ENCODE data around the gene HDAC8.
"Not testable (repeated sequence)": the region's sequence is repeated elsewhere in the genome, so short reads cannot be mapped to it uniquely, and the experiment has no call there.

Gene HDAC8

DNA sequence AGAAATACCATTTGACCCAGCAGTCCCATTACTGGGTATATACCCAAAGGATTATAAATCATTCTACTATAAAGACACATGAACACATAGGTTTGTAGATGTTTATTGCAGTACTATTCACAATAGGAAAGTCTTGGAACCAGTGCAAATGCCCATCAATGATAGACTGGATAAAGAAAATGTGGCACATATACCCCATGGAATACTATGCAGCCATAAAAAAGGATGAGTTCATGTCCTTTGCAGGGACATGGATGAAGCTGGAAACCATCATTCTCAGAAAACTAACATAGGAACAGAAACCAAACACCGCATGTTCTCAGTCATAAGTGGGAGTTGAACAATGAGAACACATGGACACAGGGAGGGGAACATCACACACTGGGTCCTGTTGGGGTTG is 123.6 kb downstream of the HDAC8 start:
- DNase-seq, result not testable (repeated sequence)

DNA sequence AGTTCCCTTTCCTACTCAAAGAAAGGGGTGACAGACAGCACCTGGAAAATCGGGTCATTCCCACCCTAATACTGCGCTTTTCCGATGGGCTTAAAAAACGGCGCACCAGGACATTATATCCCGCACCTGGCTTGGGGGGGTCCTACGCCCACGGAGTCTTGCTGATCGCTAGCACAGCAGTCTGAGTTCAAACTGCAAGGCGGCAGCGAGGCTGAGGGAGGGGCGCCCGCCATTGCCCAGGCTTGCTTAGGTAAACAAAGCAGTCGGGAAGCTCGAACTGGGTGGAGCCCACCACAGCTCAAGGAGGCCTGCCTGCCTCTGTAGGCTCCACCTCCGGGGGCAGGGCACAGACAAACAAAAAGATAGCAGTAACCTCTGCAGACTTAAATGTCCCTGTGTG is 131.9 kb downstream of the HDAC8 start:
- DNase-seq, result not testable (repeated sequence)

DNA sequence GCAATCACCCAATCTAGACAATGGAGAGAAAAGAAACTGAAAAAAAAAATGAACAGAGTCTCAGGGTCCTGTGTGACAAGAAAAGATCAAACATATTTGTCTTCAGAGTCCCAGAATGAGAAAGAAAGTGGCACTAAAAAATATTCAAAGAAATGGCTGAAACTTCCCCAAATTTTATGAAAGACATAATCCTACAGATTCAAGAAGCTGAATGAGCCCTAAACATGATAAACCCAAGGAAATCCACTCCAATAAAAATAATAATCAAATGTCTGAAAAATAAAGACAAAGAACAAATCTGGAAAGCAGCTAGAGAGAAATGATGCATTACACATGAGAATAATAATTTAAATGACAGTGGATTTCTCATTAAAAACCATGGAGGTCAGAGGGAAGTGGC is 136.6 kb downstream of the HDAC8 start:
- DNase-seq, result no peak

DNA sequence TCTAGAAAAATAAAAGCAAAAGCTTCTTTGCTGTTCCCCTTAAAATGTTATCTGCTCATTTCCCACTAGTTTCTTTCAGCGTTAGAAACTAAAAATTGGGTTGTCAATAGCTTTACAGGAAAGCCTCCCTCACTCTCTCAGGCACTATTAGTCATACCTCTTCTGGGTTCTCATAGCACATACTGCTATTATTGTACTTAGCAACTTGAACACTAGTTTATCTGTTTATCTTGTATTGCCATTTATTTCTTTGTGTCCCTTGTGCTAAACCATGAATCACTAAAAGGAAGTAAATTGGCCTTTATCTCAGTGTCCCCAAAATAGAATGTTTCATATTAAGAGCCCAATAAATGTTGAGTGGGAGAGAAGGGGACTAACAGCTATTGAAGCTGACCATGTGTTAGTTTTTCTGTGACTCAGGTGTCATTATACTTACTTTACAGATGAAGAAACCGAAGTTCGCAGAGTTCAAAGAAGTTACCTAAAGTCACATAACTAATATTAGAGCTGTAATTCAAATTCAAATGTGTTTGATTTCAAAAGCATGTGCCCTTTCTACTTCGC is 142.2 kb downstream of the HDAC8 start:
- no peak for DNase-seq

DNA sequence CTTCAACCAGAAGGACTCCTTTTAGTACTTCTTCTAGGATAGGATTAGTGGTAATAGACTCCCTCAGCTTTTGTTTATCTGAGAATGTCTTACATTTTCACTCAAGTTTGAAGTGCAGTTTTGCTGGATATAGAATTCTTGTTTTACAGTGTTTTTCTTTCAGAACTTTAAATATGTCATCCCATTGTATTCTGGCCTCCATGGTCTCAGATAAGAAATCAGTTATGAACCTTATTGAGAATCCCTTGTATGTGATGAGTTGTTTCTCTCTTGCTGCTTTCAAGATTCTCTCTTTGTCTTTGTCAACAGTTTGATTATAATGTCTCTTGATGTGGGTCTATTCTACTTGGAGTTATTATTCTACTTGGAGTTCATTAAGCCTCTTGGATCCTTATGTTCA is 150.8 kb downstream of the HDAC8 start:
- DNase-seq, result no peak

DNA sequence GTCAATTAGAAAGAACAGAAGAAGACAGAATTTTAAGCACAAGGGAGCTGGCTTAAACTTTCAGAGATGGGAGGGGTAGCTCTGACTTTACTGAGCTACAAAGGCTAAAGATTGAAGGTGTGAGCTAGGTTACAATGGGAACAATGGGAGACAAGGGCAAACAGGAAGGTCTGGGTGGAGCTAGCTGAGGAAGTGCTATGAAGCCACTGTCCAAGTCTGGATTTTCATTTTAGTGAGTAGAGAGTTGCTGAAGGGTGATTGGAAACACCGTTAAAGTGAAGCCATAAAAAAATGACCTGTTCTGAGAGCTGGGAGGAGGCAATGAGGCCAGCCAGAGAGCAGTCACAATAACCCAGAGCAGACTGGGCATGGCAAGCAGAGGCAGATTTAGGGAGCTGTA is 162.7 kb downstream of the HDAC8 start:
- DNase-seq, result no peak

DNA sequence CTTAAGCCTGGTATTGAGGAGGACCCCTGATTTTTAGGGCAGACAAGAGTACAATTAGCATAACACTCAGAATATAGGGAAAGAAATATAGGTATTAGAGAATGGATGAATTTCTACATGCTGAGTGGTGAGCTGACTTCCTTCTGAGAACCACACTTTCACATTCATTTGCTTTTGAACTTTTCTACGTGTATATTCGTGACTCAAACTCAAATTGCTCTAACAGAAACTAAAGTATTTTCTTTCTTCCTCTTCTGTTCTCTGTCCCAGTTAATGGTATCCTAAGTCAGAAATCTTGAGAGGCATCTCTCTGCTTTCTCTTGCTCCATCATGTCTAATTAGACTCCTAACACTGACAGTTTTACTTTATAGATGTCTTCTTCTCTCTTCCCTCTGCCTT is 163.8 kb downstream of the HDAC8 start:
- DNase-seq, result no peak

DNA sequence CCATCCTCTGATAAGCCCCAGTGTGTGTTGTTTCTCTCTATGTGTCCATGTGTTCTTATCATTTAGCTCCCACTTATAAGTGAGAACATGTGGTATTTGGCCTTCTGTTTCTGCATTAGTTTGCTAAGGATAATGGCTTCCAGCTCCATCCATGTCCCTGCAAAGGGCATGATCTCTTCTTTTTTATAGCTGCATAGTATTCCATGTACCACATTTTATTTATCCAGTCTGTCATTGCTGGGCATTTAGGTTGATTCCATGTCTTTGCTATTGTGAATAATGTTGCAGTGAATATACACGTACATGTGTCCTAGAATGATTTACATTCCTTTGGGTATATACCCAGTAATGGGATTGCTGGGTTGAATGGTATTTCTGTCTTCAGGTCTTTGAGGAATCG is 167.5 kb downstream of the HDAC8 start:
- not testable (repeated sequence) for DNase-seq

DNA sequence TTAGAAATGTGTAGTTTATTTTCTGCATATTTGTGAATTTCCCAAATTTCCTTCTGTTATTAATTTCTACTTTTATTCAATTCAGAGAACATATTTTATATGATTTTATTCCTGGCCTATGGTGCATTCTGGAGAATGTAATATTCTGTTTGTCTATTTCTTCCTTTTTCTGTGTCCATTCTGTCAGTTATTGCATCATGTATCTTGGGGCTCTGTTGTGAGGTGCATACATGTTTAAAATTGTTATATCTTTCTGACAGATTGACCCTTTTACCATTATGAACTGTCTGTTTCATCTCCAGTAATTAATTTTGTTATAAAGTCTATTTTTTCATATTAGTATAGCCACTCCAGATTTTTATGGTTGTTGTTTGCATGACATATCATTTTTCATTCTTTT is 170.0 kb downstream of the HDAC8 start:
- no peak for DNase-seq

DNA sequence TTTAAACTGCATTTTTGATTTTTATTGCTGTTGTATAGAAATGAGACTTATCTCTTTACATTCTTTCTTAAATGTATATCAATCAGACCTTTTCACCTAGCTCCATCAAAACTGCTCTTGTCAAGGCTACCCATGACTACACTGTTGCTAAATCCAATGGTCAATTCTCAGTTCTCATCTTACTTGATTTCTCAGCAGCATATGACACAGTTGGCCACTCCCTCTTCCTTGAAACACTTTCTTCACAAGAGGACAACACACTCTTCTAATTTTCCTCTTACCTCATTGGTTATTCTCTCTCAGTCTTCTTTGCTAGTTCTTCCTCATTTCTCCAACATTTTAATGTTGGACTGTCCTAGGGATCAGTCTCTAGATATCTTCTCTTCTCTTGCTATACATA is 172.8 kb downstream of the HDAC8 start:
- no peak for DNase-seq

DNA sequence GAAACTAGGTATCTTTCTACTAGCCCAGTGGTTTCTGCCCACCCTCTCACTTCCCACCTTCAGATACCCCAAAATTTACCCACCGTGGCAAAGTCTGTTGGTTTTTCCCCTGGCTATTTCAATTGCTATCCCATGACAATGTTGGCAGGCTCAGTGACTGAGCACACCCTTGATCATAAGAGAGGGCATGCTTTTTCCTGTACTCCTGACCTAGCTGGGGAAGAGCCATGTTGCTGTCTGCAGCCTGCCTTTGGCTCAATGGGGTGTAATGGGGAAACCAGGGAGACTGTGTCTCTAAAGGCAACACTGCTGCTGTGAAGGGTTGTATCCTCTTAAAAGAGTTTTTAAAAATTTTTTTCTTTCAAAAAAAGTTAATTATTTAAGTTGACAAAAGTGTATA is 176.5 kb downstream of the HDAC8 start:
- DNase-seq, result no peak

DNA sequence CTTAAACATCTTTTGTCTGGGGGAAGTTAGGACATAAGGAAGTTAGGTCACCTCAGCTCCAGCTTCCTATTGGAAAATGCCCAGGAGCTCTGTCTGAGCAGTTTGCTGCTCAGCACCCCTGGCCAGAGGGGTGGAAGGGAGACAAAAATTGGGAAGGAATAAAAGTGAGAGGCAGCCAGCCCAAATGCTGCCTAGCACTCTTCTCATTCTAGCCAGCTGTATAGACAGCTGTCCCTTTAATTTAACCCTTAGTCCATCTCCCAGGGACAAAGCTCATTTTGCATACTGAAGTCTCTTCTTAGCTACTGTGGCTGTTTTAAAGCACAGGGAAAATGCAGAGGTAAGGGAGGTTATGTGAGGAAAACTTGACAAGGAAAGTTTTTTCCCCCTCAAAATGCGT is 177.4 kb downstream of the HDAC8 start:
- no peak for DNase-seq

DNA sequence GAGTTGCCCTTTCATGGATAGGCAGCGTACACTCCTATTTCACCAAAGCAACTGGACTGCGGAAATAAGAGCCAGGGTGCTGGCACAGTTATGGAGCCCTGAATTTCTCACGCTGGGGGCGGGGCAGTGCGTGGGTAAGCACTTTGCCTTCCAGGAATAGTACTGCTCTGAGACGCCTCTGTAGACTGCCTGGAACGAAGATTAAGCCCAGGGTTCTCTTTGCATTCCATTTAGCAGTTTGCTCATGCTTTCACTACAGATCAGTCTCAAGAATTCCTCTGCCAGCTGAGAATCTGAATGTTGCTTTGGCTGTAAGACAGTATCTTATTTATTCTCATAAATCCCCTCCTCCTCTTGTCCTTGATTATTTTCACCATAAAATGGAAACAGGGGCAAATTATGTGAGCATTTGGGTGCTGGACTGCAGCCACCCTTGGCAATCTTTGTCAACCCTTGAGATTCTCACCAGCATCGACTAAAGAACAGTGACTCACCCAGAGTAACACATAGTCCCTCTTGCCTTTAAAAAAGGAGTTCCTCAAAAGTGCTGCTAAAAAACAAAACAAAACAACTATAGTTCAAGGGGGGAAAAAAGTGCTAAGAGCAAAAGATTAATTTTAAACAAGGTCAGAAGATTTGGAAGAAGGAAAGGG is 178.0 kb downstream of the HDAC8 start:
- no peak for DNase-seq

DNA sequence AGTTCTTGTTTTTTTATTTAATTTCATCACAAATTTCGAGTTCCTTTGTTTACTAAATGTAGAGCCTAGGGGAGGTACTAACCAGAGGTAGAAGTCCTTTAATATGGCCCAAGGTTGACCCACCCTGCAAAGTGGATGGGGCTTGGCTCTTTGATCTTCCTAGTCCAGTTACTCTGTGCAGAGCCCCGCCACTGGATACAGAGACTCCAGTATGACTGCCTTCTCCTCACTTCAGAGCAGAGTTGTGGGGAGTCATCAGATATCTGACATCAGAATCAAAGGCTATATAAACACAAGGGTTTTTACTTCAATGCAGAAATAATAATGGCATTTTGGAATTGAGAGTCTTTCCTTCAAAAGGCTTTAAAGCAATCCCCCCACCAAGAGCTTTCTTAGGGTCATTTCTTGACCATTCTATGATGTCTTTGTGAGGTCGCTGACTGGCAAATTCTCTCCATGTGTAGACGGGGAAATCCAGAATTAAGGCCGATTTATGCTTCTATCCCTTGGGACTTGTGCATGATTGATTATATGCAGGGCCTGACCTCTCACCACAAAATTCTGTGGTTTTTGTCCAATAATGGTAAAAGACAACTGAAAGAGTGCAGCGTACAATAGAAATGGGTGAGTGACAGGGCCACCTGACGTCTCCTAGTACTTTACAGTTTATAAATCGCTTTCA is 178.7 kb downstream of the HDAC8 start:
- no peak for DNase-seq

DNA sequence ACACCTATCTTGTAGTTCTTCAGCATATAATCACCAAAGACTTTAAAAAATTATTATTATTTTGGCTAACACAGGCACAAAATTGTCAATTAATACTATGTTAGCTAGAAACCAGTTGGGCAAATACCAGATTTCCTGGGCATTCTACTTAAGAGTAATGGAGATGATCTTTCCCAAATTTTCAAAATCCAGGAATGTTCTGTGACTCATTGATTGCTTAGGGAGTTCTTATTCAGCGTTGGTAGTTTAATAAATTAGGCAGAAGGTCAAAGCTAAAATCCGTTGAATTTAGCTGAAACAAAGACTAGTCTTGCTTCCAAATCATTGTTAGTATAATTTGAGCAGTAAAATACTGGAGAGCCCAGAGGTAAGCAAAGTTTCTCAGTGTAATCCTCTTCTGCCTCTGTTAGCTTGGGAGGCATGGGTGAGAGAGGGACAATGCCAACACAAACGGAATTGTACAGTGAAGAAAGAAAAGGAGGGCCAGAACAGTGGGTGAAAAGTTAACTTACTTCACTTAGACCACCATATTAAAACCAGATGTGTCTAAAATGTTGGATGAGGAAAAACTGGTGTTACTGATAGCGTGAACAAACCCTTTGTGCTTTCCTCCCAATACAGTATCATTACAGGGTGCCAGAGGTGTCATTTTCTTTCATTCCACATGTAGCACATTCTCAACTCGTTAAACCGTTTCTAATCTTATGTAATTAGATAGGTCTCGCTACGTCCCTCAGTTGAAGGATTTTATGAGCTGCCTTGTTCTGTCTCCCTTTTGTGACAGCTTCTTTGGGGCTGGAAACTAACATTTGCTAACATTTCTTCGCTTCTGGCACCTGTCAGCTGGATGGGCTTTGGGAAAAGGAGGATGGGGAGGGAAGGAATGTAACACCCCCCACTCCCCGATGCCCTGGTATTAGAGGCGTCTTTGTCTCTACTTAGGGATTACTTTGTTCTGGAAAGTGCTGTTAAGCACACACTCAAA is 179.5 kb downstream of the HDAC8 start:
- DNase-seq, result no peak

DNA sequence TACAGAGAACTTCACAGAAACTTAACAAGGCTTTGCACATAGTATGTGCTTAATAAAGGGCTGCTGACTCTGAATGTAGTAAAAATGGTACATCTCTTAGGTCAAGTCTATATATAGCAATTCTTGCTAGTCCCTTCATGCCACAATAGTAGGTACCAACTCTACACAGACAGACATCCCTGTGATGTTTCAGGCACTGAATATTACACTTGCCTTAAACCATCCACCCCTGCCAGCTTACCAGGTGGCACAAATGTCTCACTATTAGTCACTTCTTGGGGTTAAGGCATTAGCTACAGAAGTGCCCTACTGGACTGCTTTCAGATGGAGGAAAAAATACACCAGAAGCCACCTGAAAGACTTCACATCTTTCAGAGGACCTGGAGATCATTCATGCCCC is 180.6 kb downstream of the HDAC8 start:
- no peak for DNase-seq

DNA sequence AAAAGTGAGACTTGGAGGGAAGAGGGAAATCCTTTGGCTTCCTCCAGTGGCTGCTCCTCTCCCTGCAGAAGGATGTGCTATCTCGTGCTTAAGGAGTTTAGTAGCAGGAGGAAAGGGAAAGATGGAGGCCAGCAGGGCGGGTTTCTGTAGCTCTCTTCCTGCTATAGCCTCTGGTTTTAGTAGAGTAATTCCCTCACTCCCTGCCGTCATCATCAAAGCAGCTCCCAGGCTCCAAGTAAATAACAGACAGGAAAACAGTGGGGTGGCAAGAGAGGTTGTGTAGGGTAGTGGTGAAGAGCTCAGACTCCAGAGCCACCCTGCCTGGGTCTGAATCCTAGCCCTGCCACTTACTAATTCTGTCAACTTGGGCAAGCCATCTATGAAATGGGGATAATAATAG is 185.4 kb downstream of the HDAC8 start:
- no peak for DNase-seq

DNA sequence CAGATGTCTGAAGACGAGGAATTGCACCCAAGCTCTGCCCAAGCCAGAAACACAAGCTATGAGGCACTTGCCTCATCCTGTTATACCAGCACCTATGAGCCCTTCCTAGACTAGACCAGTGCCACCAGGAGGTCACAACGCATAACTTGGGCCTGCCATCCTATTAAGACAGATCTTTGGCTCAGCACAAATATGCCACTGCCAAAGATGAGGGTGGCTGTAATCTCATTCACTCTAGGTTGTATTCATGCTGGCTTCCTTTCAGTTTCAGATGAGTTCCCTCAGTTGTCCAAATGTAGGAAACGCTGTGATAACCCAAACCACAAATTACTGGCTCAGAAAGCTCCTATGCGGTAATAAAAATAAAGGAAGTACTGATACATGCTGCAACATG is 190.4 kb downstream of the HDAC8 start:
- no peak for DNase-seq

DNA sequence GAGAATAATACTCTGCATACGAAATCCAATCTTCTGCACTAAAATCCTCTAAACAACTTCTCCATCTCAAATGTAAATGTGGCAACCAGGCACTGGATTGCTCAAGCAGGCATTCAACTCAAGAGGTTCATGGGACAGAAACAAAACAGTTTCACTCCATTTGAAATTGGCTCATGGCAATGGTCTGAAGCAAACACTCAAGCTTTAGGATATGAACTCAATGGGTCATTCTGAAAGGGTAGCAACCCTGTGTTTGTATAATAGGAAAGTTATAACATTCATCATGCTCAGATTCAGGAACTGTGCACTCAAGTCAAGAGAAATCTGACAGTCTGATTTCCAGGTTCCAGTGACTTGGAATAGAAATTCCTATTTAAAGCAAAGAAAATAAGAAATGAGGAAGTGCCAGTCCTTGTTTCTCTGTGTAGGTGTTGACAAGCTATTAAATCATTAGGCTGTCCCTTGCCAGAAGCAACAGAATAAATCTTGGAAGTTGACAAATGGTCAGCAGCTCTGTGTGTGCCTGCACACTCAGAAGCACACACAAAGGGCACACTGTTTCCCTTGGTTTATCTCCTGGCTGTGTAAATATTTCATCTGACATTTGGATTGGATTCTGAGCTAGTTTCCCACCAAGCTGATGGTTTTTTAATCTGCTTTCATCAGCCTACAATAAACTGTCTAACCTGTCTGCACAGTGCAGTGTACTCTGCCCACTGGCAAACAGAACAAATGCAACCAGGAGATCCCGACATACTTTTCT is 191.0 kb downstream of the HDAC8 start:
- no peak for DNase-seq

DNA sequence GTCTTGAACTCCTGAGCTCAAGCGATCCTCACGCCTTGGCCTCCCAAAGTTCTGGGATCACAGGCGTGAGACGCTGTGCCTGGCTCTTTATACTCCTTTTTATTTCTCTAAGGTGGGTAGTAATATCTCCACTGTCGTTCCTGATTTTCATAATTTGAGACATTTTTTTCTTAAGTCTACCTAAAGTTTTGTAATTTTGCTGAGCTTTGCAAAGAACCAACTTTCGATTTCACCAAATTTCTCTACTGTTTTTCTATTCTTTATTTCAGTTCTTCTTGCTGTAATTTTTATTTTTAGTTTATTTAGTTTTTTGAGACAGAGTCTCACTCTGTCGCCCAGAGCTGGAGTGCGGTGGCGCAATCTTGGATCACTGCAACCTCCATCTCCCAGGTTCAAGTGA is 196.5 kb downstream of the HDAC8 start:
- DNase-seq, result no peak

DNA sequence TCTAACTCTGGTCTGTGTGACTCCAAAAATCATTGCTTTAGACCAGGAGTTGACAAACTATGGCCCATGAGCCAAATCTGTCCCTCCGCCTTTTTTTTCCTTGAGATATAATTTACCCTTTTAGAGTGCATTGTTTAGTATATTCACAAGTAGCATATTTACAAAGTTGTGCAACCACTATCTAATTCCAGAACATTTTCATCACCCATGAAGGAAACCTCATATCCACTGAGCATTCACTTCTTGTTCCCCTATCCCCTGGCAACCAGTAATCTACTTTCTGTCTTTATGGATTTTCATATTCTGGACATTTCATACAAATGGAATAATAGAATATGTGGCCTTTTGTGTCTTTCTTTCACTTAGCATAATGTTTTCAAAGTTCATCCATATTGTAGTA is 199.5 kb downstream of the HDAC8 start:
- no peak for DNase-seq

DNA sequence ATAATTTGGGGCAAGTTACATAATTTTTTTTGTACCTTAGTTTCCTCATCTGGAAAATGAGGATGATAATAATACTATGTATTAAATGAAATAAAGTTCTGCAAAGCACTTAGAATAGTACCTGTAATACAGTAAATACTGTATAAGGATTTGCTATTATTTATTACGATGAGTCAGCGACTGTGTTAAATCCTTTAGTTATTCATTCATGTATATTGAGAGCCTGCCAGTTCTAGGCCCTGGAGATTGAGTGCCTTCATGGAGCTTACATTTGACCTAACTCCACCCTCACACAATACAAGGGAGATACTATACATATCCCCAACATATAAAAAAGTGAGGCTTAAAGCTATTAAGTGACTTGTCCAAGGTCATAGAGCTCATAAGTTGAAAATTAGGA is 199.9 kb downstream of the HDAC8 start:
- no peak for DNase-seq

DNA sequence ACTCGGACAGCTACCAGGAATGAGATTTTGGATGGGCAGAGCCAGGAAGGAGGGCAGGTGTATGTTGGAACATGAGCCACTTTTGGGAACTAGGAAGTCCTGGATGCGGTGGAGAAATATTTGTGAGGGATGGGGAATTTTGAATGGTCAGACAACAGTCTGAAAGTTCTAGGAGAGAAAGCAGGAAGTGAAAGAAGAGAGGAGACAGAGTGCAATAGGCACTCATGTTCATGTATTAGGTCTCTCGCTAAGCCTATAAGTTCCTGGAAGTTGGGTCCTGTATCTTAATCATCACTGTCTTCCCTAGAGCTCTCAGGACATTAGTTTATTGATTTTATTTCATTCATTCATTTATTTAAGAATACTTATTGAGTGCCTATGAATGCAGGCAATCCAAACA is 201.2 kb downstream of the HDAC8 start:
- no peak for DNase-seq
